ENCODE data around the gene SNRPF.

GRCh38 chr12:95836185-95836609, 22.6 kb upstream of the SNRPF start:
- TF ChIP-seq, protein P1, sequence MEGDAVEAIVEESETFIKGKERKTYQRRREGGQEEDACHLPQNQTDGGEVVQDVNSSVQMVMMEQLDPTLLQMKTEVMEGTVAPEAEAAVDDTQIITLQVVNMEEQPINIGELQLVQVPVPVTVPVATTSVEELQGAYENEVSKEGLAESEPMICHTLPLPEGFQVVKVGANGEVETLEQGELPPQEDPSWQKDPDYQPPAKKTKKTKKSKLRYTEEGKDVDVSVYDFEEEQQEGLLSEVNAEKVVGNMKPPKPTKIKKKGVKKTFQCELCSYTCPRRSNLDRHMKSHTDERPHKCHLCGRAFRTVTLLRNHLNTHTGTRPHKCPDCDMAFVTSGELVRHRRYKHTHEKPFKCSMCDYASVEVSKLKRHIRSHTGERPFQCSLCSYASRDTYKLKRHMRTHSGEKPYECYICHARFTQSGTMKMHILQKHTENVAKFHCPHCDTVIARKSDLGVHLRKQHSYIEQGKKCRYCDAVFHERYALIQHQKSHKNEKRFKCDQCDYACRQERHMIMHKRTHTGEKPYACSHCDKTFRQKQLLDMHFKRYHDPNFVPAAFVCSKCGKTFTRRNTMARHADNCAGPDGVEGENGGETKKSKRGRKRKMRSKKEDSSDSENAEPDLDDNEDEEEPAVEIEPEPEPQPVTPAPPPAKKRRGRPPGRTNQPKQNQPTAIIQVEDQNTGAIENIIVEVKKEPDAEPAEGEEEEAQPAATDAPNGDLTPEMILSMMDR (IDR thresholded peaks at IDR 0.05) = no peak
- TF ChIP-seq POLR2A (IDR thresholded peaks at IDR 0.05) (no peak), POLR2AphosphoS5 (IDR thresholded peaks at IDR 0.05) (no peak), EP300 (IDR thresholded peaks at IDR 0.05) (peak in 1 of 4 donors; percentile 55)
